SK-N-DZ (cell line): Measurements from ENCODE around the gene RNASEH1.
A peak's percentile ranks its signal among the peaks of the same experiment; 100 is the strongest.
"Not testable (repeated sequence)": the region's sequence is repeated elsewhere in the genome, so short reads cannot be mapped to it uniquely, and the experiment has no call there.

ENCODE experiments used
- DNase-seq: peaks from one replicate; pipeline ENCODE4 v3.0.0-alpha.2; 2015; ENCODE audit warnings: low spot score

The RNASEH1 gene

DNA sequence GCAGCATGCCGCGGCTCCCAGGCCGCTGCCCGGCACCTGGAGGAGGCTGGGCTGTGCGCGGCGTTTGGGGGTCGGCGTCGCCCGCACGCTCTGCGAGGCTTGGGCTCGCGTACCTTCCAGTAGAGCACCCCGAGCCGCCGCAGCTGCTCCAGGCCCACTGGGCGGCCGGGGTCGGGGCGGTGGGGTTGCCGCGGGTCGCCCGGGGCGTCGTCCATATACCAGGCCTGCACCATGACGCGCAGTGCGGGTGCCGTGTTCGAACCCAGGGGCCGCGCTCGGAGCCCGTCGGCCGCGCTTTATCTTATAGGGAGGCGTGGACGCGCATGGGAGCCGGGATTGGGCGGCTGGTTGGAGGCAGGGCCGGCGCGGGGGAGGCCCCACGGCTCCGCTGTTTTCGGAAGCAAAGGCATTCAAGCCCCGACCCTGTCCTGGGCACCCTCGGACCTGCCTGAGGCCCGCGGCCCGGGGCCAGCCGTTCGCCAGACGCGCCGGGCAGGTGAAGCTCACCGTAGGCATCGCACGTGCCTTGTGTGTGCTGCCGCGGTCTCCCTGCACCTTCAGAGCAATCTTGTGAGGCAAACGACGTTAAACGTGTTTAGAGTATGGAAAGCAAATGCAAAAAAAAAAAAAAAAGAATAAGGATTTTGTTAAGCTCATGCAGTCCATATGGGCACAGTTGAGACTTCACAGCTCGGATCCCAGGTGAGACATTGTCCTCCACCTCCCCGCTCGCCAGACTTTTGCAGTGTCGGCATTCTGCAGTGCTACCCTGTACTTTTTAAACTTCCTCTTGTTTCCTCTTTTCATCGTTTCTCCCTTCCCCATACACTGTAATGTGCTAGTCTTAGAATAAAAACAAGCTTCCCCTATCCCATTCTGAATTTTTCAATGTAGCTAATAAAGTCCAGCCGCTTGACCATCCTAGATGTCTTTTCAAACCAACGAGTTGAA lies 38.6 kb downstream of the RNASEH1 start, which contains the start of gene ADI1:
ADI1 (minus strand) TSS at position 277 of the 951 bp plus-strand sequence; CDS start at position 233, 44 bp downstream.
- DNase-seq, result peak; percentile 85

DNA sequence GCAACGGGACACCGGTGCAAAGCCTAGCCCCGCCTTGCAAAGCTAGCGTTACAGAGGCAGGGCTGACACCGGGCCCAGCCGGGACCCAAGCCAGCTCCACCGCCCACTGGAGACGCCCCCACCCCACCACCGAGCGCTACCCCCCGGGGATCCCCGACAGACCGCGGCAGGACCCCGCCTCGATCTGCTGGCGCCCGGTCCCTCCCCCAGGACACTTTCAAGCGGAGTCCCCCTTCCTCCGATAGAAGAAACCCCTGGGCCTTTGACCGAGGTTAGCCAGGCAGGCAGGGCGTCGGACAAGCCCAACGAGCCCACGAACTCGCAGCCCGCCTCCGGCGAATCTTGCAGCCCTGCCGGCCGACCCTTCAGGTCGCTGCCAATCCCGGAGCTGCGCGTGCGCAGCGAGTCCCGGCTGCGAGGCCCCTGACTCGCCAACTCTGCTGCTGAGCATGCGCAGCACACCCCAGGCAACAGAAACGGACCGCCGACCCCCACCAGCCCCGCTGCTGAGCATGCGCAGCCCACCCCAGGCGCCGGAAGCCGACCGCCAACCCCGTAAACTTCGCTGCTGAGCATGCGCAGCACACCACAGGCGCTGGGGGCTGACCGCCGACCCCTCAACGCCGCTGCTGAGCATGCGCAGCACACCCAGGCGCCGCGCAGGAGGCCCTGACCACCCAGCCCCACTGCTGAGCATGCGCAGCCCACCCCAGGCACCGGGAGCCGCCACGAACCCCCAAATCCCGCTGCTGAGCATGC lies 39.5 kb downstream of the RNASEH1 start:
- DNase-seq, result peak; percentile 98

DNA sequence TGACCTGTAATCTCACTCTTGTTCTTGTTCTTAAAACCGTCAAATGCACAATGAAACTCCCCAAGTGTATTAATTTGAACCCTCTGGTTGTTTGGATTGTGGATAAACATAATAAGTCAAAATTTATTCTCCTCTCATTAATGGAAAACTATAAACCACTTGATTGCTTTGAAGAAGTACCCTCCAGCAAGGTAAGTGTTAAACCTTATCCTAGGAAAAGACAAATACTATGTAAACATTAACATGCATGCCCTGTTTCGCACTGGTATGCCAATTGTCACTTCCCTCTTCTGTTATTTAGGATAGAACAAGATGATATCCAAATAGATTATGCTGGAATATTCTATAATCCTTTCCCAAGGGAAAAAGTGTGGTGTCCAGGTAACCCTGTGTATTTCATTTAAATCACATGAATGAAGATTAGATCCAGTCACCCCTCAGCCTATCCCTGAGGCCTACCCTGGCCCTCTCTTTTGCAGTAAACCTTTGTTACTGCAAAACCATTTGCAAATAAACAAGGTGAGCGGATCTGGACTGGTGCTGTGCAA lies 40.1 kb downstream of the RNASEH1 start:
- no peak for DNase-seq

DNA sequence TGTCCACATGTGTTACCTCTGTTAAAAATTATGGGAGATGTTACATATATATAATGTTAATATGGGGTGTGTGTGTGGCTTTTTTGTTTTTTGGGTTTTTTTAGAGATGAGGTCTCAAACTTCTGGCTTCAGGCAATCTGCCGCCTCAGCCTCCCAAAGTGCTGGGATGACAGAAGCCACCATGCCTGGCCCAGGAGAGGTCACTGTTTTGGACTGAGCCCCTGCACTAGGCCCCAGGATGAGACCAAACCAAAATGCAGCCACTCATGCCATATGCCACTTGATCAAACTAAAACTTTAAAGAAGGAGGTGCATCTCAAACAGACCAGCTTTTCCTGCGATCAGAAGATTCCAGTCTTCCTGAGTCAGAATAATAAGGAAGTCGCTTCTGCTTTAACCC lies 41.3 kb downstream of the RNASEH1 start:
- no peak for DNase-seq

DNA sequence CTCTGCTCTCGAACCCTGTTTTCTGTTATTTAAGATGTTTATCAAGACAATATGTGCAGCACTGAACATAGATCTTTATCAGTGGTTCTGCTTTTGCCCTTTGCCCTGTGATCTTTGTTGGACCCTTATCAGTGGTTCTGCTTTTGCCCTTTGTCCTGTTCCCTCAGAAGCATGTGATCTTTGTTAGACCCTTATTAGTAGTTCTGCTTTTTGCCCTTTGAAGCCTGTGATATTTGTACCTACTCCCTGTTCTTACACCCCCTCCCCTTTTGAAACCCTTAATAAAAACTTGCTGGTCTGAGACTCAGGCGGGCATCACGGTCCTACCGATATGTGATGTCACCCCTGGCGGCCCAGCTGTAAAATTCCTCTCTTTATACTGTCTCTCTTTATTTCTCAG lies 42.7 kb downstream of the RNASEH1 start:
- DNase-seq, result not testable (repeated sequence)

DNA sequence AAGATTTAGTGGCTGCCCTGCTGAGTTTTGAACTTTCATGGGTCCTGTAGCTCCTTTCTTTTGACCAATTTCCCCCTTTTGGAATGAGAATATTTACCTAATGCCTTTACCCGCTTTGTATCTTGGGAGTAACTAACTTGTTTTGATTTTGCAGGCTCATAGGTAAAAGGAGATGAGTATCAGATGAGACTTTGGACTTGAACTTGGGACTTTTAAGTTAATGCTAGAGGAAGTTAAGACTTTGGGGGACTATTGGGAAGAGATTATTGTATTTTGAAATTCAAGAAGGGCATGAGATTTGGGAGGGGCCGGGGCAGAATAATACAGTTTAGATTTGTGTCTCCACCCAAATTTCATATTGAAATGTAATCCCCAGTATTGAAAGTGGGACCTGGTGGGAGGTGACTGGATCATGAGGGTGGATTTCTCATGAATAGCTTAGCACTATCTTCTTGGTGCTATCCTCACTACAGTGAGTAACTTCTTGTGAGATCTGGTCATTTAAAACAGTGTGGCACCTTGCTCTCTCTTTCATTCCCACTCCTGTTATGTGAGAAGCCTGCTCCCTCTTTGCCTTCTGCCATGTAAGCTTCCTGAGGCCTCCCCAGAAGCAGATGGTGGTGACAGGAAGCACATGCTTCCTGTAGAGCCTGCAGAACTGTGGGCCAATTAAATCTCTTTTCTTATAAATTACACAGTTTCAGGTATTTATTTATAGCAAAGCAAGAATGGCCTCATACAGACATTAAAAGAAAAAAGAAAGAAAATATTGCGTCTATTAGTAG lies 44.9 kb downstream of the RNASEH1 start:
- DNase-seq, result no peak

DNA sequence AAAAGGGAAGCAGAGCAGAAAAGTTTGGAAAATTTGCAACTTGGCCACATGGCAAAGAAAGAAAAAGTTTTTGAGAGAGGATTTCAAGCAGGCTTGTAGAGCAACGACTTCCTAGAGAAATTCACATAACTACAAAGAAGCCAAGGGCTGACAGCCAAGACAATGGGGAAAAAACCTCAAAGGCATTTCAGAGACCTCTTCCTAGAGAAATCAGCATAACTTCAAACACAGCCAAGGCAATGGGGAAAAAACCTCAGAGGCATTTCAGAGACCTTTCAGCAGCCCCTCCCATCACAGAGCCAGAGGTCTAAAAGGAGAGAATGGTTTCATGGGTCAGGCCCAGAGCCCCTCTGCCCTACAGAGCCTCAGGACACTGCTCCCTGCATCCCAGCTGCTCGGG lies 46.0 kb downstream of the RNASEH1 start:
- no peak for DNase-seq

DNA sequence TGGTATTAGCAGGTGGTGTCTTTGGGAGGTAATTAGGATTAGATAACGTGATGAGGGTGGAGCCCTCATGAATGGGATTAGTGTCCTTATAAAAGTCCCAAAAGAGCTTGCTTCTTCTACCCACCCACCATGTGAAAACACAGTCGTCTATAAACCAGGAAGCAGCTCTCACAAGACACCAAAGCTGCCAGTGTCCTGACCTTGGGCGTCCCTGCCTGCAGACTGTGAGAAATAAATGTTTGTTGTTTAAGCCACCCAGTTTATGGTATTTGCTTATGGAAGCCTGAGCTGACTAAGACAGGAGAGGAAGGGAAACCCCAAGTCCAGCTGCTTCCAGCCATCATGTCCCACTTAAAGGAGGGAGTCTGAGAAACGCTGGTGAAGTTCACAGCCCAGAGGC lies 52.4 kb downstream of the RNASEH1 start:
- no peak for DNase-seq

DNA sequence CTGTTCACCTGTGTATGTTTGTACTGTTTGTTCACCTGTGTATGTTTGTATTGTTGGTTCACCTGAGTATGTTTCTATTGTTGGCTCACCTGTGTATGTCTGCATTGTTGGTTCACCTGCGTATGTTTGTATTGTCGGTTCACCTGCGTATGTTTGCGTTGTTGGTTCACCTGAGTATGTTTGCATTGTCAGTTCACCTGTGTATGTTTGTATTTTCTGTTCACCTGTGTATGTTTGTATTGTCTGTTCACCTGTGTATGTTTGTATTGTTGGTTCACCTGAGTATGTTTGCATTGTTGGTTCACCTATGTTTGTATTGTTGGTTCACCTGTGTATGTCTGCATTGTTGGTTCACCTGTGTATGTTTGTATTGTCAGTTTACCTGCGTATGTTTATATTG lies 53.4 kb downstream of the RNASEH1 start:
- DNase-seq, result no peak

DNA sequence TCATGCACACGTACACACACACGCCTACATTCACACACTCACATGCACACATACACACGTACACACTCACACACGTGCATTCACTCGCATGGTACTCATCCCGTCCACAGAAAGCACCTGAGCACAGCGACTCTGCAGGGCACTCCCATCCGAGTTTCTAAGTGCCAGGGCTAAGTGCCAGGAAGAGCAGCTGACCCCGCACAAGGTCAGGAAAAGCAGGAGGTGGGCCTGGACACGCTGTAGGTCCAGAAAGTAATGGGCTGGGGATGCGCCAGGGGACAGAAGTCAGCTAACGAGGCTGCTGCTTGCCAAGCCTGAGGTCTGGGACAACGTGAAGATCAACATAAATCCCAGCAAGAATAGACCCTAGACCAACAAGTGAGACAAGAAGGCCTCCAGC lies 54.6 kb downstream of the RNASEH1 start:
- DNase-seq, result no peak

DNA sequence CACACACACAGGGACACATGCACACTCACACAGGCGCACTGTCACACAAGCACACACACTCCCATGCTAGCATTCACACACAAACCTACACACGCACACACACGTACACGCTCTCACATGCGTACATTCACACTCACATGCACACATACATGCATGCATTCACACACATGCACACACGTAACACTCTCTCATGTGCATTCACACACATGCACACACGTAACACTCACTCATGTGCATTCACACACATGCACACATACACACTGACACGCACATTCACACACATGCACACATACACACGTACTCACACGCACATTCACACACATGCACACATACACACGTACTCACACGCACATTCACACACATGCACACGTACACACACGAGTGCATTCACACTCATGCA lies 55.1 kb downstream of the RNASEH1 start:
- no peak for DNase-seq

DNA sequence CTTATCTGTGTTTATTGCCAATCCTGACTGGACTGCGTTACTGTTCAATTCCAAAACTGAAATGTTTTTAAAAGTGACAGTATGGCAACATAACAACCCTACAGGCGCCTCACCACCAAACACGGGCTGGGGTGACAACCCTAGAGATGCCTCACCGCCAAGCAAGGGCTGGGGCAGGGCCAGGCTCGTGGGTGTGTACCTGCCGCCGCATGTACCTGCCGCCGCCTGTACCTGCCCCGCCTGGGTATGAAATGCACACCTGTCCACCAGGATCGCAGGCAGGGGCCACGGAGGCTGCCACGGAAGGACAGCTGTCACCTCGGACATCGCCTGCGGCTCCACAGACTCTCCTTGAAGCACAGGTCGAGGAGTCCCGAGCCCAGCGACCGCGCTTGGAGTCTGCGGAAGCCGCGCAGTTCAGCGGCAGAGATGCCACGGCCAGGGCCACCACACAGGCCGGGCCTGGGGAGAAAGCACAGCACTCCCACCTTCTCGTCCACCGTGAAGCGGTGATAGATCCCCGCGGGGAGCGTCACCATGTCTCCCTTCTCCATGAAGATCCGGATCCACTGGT lies 57.7 kb downstream of the RNASEH1 start:
- DNase-seq, result no peak

DNA sequence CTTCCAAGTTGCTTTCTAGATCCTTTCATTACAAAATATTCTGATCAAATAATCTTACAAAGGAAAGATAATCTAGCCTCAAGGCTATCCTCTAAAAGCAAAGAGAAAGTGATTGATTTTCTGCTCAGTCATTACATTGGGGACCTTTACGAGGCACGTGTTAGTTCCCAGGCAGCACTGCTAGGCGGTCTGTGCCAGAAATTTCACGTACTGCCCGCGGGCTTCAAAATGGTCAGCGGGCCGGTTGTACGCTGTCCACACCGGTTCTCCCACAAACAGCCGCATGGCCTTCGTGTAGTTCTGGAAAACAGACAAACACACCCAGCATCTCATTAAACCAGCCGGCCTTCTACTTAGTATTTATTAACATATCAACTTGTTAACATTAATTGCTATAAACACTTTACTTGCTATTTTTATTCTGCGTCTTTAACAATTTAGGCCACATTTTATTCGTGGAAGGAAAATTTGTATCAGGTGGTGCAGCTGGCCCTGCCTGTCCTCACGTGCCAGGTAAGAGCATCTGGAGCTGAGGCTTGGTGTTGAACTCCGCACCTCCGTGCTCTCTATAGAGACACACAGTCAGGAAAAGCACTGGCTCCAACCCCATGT lies 59.2 kb downstream of the RNASEH1 start:
- DNase-seq, result no peak

DNA sequence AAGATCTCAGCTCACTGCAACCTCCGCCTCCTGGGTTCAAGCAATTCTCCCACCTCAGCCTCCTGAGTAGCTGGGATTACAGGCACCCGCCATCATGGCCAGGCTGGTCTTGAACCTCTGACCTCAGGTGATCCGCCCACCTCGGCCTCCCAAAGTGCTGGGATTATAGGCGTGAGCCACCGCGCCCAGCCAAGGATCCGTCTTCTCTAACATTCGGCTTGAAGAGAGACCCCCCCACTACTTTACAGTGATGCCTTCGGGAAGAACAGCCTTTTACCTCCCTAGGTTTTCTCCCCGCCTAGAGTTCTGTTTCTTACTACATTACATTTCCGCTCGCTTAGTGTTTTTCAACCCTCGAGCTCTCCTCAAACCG lies 61.4 kb downstream of the RNASEH1 start:
- not testable (repeated sequence) for DNase-seq
